ENCODE results near the gene RAMACL.

Gene RAMACL

DNA sequence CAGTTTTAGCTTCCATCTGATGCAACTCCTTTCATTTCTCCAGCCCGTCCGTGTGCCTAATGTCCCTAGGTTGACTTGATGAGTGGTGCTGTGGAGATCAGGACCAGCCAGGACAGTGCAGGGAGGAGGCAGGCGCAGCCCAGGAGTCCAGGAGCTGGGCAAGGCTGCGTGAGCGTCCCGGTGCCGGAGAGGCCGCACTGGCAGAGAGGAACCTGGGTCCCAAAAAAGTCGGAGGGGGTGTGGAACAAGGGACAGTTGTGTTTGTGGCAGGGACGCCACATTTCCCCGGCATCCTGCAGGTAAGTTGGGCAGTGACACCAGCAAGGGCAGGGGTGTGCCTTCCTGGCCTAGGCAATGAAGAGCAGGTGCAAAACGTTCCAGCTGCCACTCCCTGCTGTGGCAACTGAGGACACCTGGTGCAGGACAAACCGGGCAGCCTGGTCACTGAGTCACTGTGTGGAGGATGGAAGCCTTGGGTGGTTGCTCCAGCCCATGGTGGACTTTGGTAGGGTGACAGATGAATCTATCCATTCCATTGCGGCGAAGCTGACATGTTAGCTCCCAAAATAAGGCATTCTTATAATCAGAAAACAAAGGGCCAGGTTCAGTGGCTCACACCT lies 53.2 kb downstream of the RAMACL start:
- H3K36me3 ChIP-seq, result peaks cover 67% of the 10 kb centered on the region
- no peak overlapping the region for H3K27ac ChIP-seq
- no peak overlapping the region for H3K4me3 ChIP-seq (ENCODE audit: low read depth in 1 of 2, low read length in 1 of 2)
- H3K4me1 ChIP-seq (ENCODE audit: control insufficient read depth in 1 of 2, insufficient read depth in 1 of 2, low read depth in 1 of 2, low read length in 1 of 2), result peaks cover 4 to 9% of the 10 kb centered on the region in 2 experiments
- H3K9me3 ChIP-seq, result no peaks in the 10 kb centered on the region
- TF ChIP-seq, protein P1, sequence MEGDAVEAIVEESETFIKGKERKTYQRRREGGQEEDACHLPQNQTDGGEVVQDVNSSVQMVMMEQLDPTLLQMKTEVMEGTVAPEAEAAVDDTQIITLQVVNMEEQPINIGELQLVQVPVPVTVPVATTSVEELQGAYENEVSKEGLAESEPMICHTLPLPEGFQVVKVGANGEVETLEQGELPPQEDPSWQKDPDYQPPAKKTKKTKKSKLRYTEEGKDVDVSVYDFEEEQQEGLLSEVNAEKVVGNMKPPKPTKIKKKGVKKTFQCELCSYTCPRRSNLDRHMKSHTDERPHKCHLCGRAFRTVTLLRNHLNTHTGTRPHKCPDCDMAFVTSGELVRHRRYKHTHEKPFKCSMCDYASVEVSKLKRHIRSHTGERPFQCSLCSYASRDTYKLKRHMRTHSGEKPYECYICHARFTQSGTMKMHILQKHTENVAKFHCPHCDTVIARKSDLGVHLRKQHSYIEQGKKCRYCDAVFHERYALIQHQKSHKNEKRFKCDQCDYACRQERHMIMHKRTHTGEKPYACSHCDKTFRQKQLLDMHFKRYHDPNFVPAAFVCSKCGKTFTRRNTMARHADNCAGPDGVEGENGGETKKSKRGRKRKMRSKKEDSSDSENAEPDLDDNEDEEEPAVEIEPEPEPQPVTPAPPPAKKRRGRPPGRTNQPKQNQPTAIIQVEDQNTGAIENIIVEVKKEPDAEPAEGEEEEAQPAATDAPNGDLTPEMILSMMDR (IDR thresholded peaks at IDR 0.05), result no peak
- no peaks in the 10 kb centered on the region for H3K27me3 ChIP-seq

Measured in neutrophil (primary cell).